HEK293 (cell line): ENCODE results near the gene SVIL.

Experiments
- CTCF ChIA-PET: fragments of 350-600 bp; formaldehyde crosslinking; extraction: SDS; loops from one replicate; lab custom pipeline; 2021; ENCODE audit warnings: antibody characterized with exemption; lab: Yijun Ruan, JAX
- POLR2A ChIA-PET: fragments of 300-600 bp; formaldehyde crosslinking; extraction: SDS; loops from one replicate; lab custom pipeline; 2020; ENCODE audit warnings: antibody characterized with exemption, inconsistent platforms; lab: Yijun Ruan, JAX
- H3K27ac ChIP-seq: fragments of 200-500 bp; sonication (Bioruptor generic); 2 replicates; pipeline ENCODE4 v1.5.1; 2014; ENCODE audit warnings: low read depth, low read length, control low read depth, inconsistent platforms; ENCODE audit errors: extremely low read depth
- H3K36me3 ChIP-seq, 2 experiments: fragments of 200-500 bp in 1 of 2; sonication (Bioruptor generic) in 1 of 2; 1 replicate in 1 of 2; 2 replicates in 1 of 2; pipeline ENCODE4 v1.5.1; 2014 to 2017; ENCODE audit warnings: inconsistent platforms in 2 of 2, low read length in 2 of 2; ENCODE audit not compliant: control insufficient read depth in 2 of 2, insufficient read depth in 1 of 2
- H3K4me1 ChIP-seq: fragments of 200-500 bp; sonication (Bioruptor generic); 2 replicates; pipeline ENCODE4 v1.5.1; 2014; ENCODE audit warnings: mild to moderate bottlenecking, low read length, inconsistent platforms; ENCODE audit not compliant: control insufficient read depth, insufficient read depth
- H3K4me3 ChIP-seq: 2 replicates; pipeline ENCODE4 v1.5.1; 2011; ENCODE audit warnings: low read depth, mild to moderate bottlenecking, control low read depth, low read length, moderate library complexity
- H3K9me3 ChIP-seq: fragments of 200-500 bp; sonication (Bioruptor generic); 2 replicates; pipeline ENCODE4 v1.5.1; 2014; ENCODE audit warnings: low read depth, low read length, inconsistent platforms; ENCODE audit not compliant: control insufficient read depth, insufficient read depth
- CTCF ChIP-seq: fragments of 450-650 bp; formaldehyde crosslinking; IDR thresholded peaks from 2 replicates; pipeline ENCODE4 v1.5.1; 2016; ENCODE audit warnings: missing biosample characterization, missing genetic modification characterization
- ELK4 ChIP-seq: IDR thresholded peaks from 2 replicates; pipeline ENCODE4 v1.6.1; 2011; ENCODE audit warnings: mild to moderate bottlenecking, low read depth, low read length, borderline replicate concordance
- GLIS1 ChIP-seq: fragments of 450-650 bp; formaldehyde crosslinking; IDR thresholded peaks from 2 replicates; pipeline ENCODE4 v1.5.1; 2016; ENCODE audit warnings: missing biosample characterization, missing genetic modification characterization
- KLF10 ChIP-seq: fragments of 450-650 bp; IDR thresholded peaks from 2 replicates; pipeline ENCODE4 v1.5.1; 2018; ENCODE audit warnings: missing biosample characterization, mild to moderate bottlenecking, missing genetic modification characterization
- KLF16 ChIP-seq: fragments of 450-650 bp; formaldehyde crosslinking; IDR thresholded peaks from 2 replicates; pipeline ENCODE4 v1.5.1; 2017; ENCODE audit warnings: missing biosample characterization, missing genetic modification characterization
- MEIS1 ChIP-seq: sonication (generic); formaldehyde crosslinking; IDR thresholded peaks from 2 replicates; pipeline ENCODE4 v1.8.1; 2022; ENCODE audit warnings: missing genetic modification reagents, mild to moderate bottlenecking, borderline replicate concordance
- MZF1 ChIP-seq: fragments of 450-650 bp; formaldehyde crosslinking; IDR thresholded peaks from 2 replicates; pipeline ENCODE4 v1.5.1; 2017; ENCODE audit warnings: missing biosample characterization, missing genetic modification characterization, borderline replicate concordance
- ZBTB10 ChIP-seq: fragments of 450-650 bp; formaldehyde crosslinking; IDR thresholded peaks from 2 replicates; pipeline ENCODE4 v1.5.1; 2016; ENCODE audit warnings: missing biosample characterization, missing genetic modification characterization
- ZNF146 ChIP-seq: fragments of 450-650 bp; formaldehyde crosslinking; IDR thresholded peaks from 2 replicates; pipeline ENCODE4 v1.5.1; 2016; ENCODE audit warnings: missing biosample characterization, missing genetic modification characterization
- ZNF324 ChIP-seq: fragments of 450-650 bp; formaldehyde crosslinking; IDR thresholded peaks from 2 replicates; pipeline ENCODE4 v1.5.1; 2016; ENCODE audit warnings: missing biosample characterization, missing genetic modification characterization
- ZNF335 ChIP-seq: fragments of 450-650 bp; formaldehyde crosslinking; conservative IDR thresholded peaks from 2 replicates; pipeline ENCODE4 v1.5.1; 2016; ENCODE audit warnings: missing biosample characterization, missing genetic modification characterization
- ZNF350 ChIP-seq: fragments of 450-650 bp; formaldehyde crosslinking; IDR thresholded peaks from 2 replicates; pipeline ENCODE4 v1.5.0; 2017; ENCODE audit warnings: missing biosample characterization, mild to moderate bottlenecking, missing genetic modification characterization
- ZNF426 ChIP-seq: fragments of 450-650 bp; formaldehyde crosslinking; IDR thresholded peaks from 2 replicates; pipeline ENCODE4 v1.5.1; 2017; ENCODE audit warnings: missing biosample characterization, missing genetic modification characterization, mild to moderate bottlenecking, inconsistent platforms, moderate library complexity
- ZNF513 ChIP-seq: fragments of 450-650 bp; IDR thresholded peaks from 2 replicates; pipeline ENCODE4 v1.5.1; 2018; ENCODE audit warnings: missing biosample characterization, missing genetic modification characterization
- ZNF514 ChIP-seq: fragments of 450-650 bp; formaldehyde crosslinking; IDR thresholded peaks from 2 replicates; pipeline ENCODE4 v1.5.1; 2016; ENCODE audit warnings: missing biosample characterization, missing genetic modification characterization
- ZNF518A ChIP-seq: fragments of 450-650 bp; formaldehyde crosslinking; conservative IDR thresholded peaks from 2 replicates; pipeline ENCODE4 v1.5.1; 2016; ENCODE audit warnings: low read depth, missing biosample characterization, missing genetic modification characterization
- ZNF530 ChIP-seq: fragments of 450-650 bp; formaldehyde crosslinking; IDR thresholded peaks from 2 replicates; pipeline ENCODE4 v1.5.1; 2016; ENCODE audit warnings: low read depth, missing biosample characterization, missing genetic modification characterization
- ZNF639 ChIP-seq: fragments of 450-650 bp; formaldehyde crosslinking; IDR thresholded peaks from 2 replicates; pipeline ENCODE4 v1.5.1; 2016; ENCODE audit warnings: missing biosample characterization, missing genetic modification characterization
- ZNF645 ChIP-seq: fragments of 450-650 bp; formaldehyde crosslinking; IDR thresholded peaks from 2 replicates; pipeline ENCODE4; 2016; ENCODE audit warnings: missing biosample characterization, missing genetic modification characterization
- ZNF670 ChIP-seq: fragments of 450-650 bp; formaldehyde crosslinking; IDR thresholded peaks from 2 replicates; pipeline ENCODE4 v1.5.1; 2016; ENCODE audit warnings: missing biosample characterization, missing genetic modification characterization, low read depth
- ZNF785 ChIP-seq: fragments of 450-650 bp; formaldehyde crosslinking; IDR thresholded peaks from 2 replicates; pipeline ENCODE4 v1.5.1; 2016; ENCODE audit warnings: missing biosample characterization, missing genetic modification characterization
- ZSCAN16 ChIP-seq: fragments of 450-650 bp; formaldehyde crosslinking; IDR thresholded peaks from 2 replicates; pipeline ENCODE4 v1.5.1; 2016; ENCODE audit warnings: missing biosample characterization, missing genetic modification characterization

Gene SVIL

GRCh38 chr10:29651767-29652166 is 17.0 kb upstream of the SVIL start:
- CTCF ChIA-PET, result interaction anchor here (1.0 kb wide), 1 partner anchor 19 kb away, joined by 5 read pairs; no protein-coding TSS in a partner anchor
- no peak for TF ChIP-seq ZNF324 (tag by site-specific recombination)
- no peak for TF ChIP-seq ZNF645 (tag by site-specific recombination)
- TF ChIP-seq KLF16 (tag by site-specific recombination), result no peak
- no peak for TF ChIP-seq ZNF518A
- no peak for TF ChIP-seq ZNF785 (tag by site-specific recombination)
- TF ChIP-seq ZNF350, result no peak
- no peak for TF ChIP-seq ZSCAN16
- no peak for TF ChIP-seq ZNF639 (tag by site-specific recombination)
- TF ChIP-seq ZNF514 (tag by site-specific recombination), result no peak
- no peak for TF ChIP-seq GLIS1 (tag by site-specific recombination)
- no peak for TF ChIP-seq CTCF (tag by site-specific recombination)
- no peak for TF ChIP-seq ZNF146
- TF ChIP-seq KLF10, result no peak
- no peak for TF ChIP-seq ZNF426
- TF ChIP-seq MZF1 (tag by site-specific recombination), result no peak
- no peak for TF ChIP-seq ZNF513
- H3K4me1 ChIP-seq, result peaks cover 24% of the 10 kb centered on the region
- no peak overlapping the region for H3K27ac ChIP-seq
- POLR2A ChIA-PET, result no interaction called here
- no peaks in the 10 kb centered on the region for H3K9me3 ChIP-seq
- no peak overlapping the region for H3K4me3 ChIP-seq
- H3K36me3 ChIP-seq, result peaks cover 0 to 8% of the 10 kb centered on the region in 2 experiments; a peak in 2 of 3 replicates

GRCh38 chr10:29650552-29650944 is 15.8 kb upstream of the SVIL start:
- POLR2A ChIA-PET, result no interaction called here
- Histone ChIP-seq H3K36me3 (peaks cover 0 to 4% of the 10 kb centered on the region in 2 experiments; a peak in 2 of 3 replicates), H3K4me1 (peaks cover 37% of the 10 kb centered on the region), H3K9me3 (no peaks in the 10 kb centered on the region), H3K4me3 (no peak overlapping the region), H3K27ac (no peak overlapping the region)
- CTCF ChIA-PET, result no interaction called here
- TF ChIP-seq ZNF530 (tag by site-specific recombination) (no peak), ELK4 (no peak), MEIS1 (CRISPR knock-in tag) (no peak), ZNF670 (tag by site-specific recombination) (no peak), ZNF335 (tag by site-specific recombination) (no peak), ZBTB10 (no peak)
